CD4-positive, alpha-beta T cell (primary cell): ENCODE data around the gene ILKAP. TPM values are rescaled to one million over a fixed set of nuclear protein-coding genes. Genes with fewer than 3 reads are reported as not detected.

ENCODE experiments used
- ATAC-seq: fragments of 200-7000 bp; cut with Tn5 transposase; one replicate; pipeline ENCODE4 v1.10.0; 2022; ENCODE audit warnings: mild to moderate bottlenecking; ENCODE audit not compliant: poor library complexity
- CTCF ChIA-PET: fragments of 350-600 bp; sonication (Branson Sonifier 250); formaldehyde crosslinking; loops from one replicate; lab custom pipeline; 2021; ENCODE audit warnings: antibody characterized with exemption, inconsistent platforms; lab: Charles Lee
- POLR2A ChIA-PET: fragments of 350-600 bp; sonication (Branson Sonifier 250); formaldehyde crosslinking; loops from one replicate; lab custom pipeline; 2021; ENCODE audit warnings: antibody characterized with exemption, inconsistent platforms; lab: Charles Lee
- DNase-seq, 14 experiments: peaks; one replicate each; pipeline ENCODE4 v3.0.0-alpha.2; 2013 to 2020; ENCODE audit warnings: mixed read lengths in 2 of 14
- H3K27ac ChIP-seq, 2 donors: one replicate each; pipeline versions ENCODE4 v1.5.1 to v1.7.0; 2013; ENCODE audit warnings: low read length in 2 of 2, low read depth in 1 of 2, mild to moderate bottlenecking in 1 of 2
- H3K27me3 ChIP-seq, 2 experiments: 1 replicate in 1 of 2; 2 replicates in 1 of 2; pipeline versions ENCODE4 v1.6.1 to v1.7.0; 2013; ENCODE audit warnings: low read length in 2 of 2, control low read depth in 1 of 2, mild to moderate bottlenecking in 1 of 2, moderate library complexity in 1 of 2; ENCODE audit not compliant: insufficient read depth in 2 of 2, control insufficient read depth in 1 of 2
- H3K36me3 ChIP-seq: one replicate; pipeline ENCODE4 v1.6.1; 2013; ENCODE audit warnings: low read length, control low read depth; ENCODE audit not compliant: insufficient read depth
- H3K4me1 ChIP-seq: one replicate; pipeline ENCODE4 v1.6.1; 2013; ENCODE audit warnings: low read length, control low read depth; ENCODE audit not compliant: insufficient read depth
- H3K4me3 ChIP-seq: one replicate; pipeline ENCODE4 v1.5.1; 2013; ENCODE audit warnings: mild to moderate bottlenecking, low read length, moderate library complexity
- H3K9me3 ChIP-seq, 2 experiments: 1 replicate in 1 of 2; 2 replicates in 1 of 2; pipeline versions ENCODE4 v1.6.1 to v1.7.0; 2013; ENCODE audit warnings: low read length in 2 of 2, mild to moderate bottlenecking in 2 of 2, control low read depth in 1 of 2, moderate library complexity in 1 of 2; ENCODE audit not compliant: control insufficient read depth in 1 of 2, insufficient read depth in 1 of 2
- H3K27ac Mint-ChIP-seq: one replicate; pipeline ENCODE4 v1.8.0; 2020; ENCODE audit warnings: mixed read lengths
- H3K27me3 Mint-ChIP-seq: one replicate; pipeline ENCODE4 v1.8.0; 2021; ENCODE audit warnings: mixed read lengths
- H3K36me3 Mint-ChIP-seq: one replicate; pipeline ENCODE4 v1.8.0; 2021; ENCODE audit warnings: low read depth, mixed read lengths
- H3K4me1 Mint-ChIP-seq: one replicate; pipeline ENCODE4 v1.8.0; 2021; ENCODE audit warnings: low read depth, mixed read lengths
- H3K4me3 Mint-ChIP-seq: one replicate; pipeline ENCODE4 v1.8.0; 2020; ENCODE audit warnings: mild to moderate bottlenecking, mixed read lengths
- H3K9me3 Mint-ChIP-seq: one replicate; pipeline ENCODE4 v1.8.0; 2020; ENCODE audit warnings: mixed read lengths
- intact Hi-C, 2 experiments: fragments of 100-400 bp; cut with DNase I in 1 of 2; cut with micrococcal nuclease in 1 of 2; formaldehyde crosslinking; loops; one replicate each; pipeline versions ENCODE4 v1.15.1 to v1.9.0; 2023 to 2025; cut with DNase I, micrococcal nuclease
- total RNA-seq, 174 experiments: library from RNA in 2 of 174; stranded (reverse) in 2 of 174; gene quantifications; one replicate each; pipeline ENCODE4 v1.2.3 and lab custom pipeline; 2021 to 2026
- TF ChIP-seq, protein P1 (sequence below): fragments of 200-600 bp; IDR thresholded peaks from one replicate; pipeline ENCODE4 v1.8.0; 2022; ENCODE audit warnings: antibody characterized with exemption, mild to moderate bottlenecking

ILKAP gene
- total RNA-seq, 2 experiments from 2014 or later, result 133 to 143 TPM

DNA sequence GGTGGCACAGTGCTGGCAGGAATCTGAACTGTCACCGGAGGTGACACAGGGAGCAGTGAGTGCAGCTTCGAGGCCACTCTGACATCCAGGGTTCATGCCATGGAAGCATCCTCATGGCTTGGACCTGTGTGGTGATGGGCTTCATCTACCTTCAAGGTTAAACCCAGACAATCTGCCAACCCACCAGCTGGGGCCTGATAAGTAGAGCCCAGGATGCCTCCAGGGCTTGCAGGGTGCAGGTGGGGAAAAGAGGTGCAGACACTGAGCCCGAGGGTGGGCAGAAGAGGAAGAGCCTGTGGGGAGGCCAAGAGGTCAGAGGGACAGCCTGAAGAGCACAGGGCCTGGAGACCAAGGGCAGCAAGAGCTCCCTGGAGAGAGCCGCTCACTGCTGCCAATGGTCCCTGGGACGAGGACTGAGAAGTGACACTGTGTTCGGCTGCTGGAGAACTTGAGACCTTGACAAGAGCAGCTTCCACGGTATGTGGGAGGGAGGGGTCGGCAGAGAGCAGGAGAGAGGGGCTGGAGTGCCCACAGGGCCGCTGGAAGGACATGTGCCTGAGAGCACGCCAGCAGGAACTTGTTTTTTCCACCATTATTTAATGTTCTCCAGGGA, 44.5 kb upstream of the ILKAP start:
- ATAC-seq (no peak), DNase-seq (no peak)
- H3K27ac ChIP-seq, result no peak overlapping the region
- H3K27ac Mint-ChIP-seq, result peak overlapping the region; percentile 31
- intact Hi-C loops, result no loop called here
- peaks cover 66% of the 10 kb centered on the region for H3K36me3 Mint-ChIP-seq
- H3K4me3 ChIP-seq, result no peak overlapping the region
- no peaks in the 10 kb centered on the region for H3K27me3 ChIP-seq
- H3K9me3 Mint-ChIP-seq, result no peaks in the 10 kb centered on the region
- ChIA-PET POLR2A (no interaction called here), CTCF (no interaction called here)
- no peaks in the 10 kb centered on the region for H3K4me1 ChIP-seq
- peaks cover 18% of the 10 kb centered on the region for H3K36me3 ChIP-seq
- TF ChIP-seq, protein P1, sequence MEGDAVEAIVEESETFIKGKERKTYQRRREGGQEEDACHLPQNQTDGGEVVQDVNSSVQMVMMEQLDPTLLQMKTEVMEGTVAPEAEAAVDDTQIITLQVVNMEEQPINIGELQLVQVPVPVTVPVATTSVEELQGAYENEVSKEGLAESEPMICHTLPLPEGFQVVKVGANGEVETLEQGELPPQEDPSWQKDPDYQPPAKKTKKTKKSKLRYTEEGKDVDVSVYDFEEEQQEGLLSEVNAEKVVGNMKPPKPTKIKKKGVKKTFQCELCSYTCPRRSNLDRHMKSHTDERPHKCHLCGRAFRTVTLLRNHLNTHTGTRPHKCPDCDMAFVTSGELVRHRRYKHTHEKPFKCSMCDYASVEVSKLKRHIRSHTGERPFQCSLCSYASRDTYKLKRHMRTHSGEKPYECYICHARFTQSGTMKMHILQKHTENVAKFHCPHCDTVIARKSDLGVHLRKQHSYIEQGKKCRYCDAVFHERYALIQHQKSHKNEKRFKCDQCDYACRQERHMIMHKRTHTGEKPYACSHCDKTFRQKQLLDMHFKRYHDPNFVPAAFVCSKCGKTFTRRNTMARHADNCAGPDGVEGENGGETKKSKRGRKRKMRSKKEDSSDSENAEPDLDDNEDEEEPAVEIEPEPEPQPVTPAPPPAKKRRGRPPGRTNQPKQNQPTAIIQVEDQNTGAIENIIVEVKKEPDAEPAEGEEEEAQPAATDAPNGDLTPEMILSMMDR, result no peak
- H3K4me1 Mint-ChIP-seq, result no peaks in the 10 kb centered on the region
- H3K27me3 Mint-ChIP-seq, result no peaks in the 10 kb centered on the region
- no peaks in the 10 kb centered on the region for H3K9me3 ChIP-seq
- H3K4me3 Mint-ChIP-seq, result no peak overlapping the region

DNA sequence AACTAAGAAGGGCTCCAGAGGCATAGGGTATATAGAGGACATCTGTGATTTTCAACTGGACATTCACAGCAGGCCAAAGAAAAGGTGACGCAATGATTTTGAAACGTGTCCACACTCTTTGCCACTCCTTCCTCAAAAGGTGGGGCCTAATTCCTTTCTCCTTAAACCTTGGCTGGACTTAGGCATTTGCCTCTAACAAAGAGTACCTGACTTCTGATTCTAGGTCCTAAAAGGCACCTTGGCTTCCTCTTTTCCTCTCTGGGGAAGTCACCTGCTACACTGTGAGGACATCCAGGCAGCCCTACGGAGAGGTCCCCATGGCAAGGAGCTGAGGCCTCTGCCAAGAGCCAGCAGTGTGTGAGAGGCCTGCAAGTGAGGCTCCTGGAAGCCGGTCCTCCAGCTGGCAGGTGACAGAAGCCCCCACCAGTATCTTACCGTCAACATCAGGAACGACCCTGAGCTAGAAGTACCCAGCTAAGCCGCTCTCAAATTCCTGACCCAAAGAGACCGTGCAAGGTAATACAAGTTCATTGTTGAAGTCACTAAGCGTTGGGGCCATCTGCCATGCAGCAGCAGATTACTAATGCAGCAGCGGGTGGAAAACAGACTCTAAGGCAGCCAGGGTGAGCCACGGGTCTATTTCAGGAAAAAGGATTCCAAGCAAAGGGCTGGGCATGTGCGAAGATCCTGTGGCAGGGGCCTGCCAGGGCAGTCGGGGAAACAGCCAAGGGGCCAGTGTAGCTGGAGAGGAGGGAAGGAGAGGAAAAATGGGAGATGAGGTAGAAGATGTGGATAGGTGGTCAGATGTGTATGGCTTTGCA, 43.7 kb upstream of the ILKAP start:
- intact Hi-C loops, result no loop called here
- Mint-ChIP-seq H3K27ac (peak overlapping the region; percentile 31), H3K4me3 (no peak overlapping the region), H3K9me3 (no peaks in the 10 kb centered on the region), H3K27me3 (no peaks in the 10 kb centered on the region), H3K36me3 (peaks cover 59% of the 10 kb centered on the region), H3K4me1 (no peaks in the 10 kb centered on the region)
- DNase-seq, result no peak
- H3K36me3 ChIP-seq, result peaks cover 11% of the 10 kb centered on the region
- no peaks in the 10 kb centered on the region for H3K9me3 ChIP-seq
- TF ChIP-seq, protein P1, result no peak
- H3K4me1 ChIP-seq, result no peaks in the 10 kb centered on the region
- POLR2A ChIA-PET, result no interaction called here
- ATAC-seq, result no peak
- H3K27ac ChIP-seq, result no peak overlapping the region
- no peak overlapping the region for H3K4me3 ChIP-seq
- CTCF ChIA-PET, result no interaction called here
- H3K27me3 ChIP-seq, result no peaks in the 10 kb centered on the region

DNA sequence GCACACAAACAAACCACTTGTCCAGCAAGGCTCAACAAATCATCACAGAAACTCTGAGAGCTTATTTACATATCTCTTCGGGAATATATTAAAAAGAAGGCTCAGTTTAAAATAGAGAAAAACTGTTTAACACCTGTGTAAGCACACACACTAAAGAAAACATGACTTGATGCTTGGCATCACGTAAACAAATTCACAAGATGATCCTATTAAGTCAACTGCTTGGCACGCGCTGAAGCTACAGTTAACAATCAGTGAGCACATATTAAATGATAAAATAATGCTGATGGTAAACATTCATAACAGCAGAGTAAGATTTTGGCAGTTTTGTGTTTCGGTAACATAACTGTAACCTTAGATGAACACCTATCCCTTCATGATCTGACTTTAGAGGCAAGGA, 40.7 kb upstream of the ILKAP start:
- Histone ChIP-seq H3K9me3 (no peaks in the 10 kb centered on the region), H3K27me3 (no peaks in the 10 kb centered on the region), H3K4me3 (no peak overlapping the region), H3K4me1 (peaks cover 11% of the 10 kb centered on the region), H3K36me3 (no peaks in the 10 kb centered on the region), H3K27ac (no peak overlapping the region)
- CTCF ChIA-PET, result no interaction called here
- POLR2A ChIA-PET, result no interaction called here
- peaks cover 6% of the 10 kb centered on the region for H3K4me1 Mint-ChIP-seq
- TF ChIP-seq, protein P1, result no peak
- no peaks in the 10 kb centered on the region for H3K9me3 Mint-ChIP-seq
- peaks cover 4% of the 10 kb centered on the region for H3K27me3 Mint-ChIP-seq
- intact Hi-C loops, result no loop called here
- H3K4me3 Mint-ChIP-seq, result no peak overlapping the region
- no peak overlapping the region for H3K27ac Mint-ChIP-seq
- ATAC-seq (no peak), DNase-seq (no peak)
- H3K36me3 Mint-ChIP-seq, result peaks cover 38% of the 10 kb centered on the region
